PC-9 (cell line): ENCODE results near the gene EML6.

Experiments
- CTCF ChIP-seq: fragments of 200-600 bp; sonication (generic); conservative IDR thresholded peaks from 2 replicates; pipeline ENCODE4 v1.6.1; 2017; ENCODE audit warnings: mixed run types, antibody characterized with exemption, mild to moderate bottlenecking, moderate library complexity
- EZH2 ChIP-seq: fragments of 200-600 bp; sonication (generic); IDR thresholded peaks from 2 replicates; pipeline ENCODE4 v1.8.0; 2017; ENCODE audit warnings: antibody characterized with exemption, low read depth

GRCh38 chr2:54986264-54986663, 262.8 kb downstream of the EML6 start:
- TF ChIP-seq CTCF: no peak
- no peak for TF ChIP-seq EZH2
